WTC11 (cell line): ENCODE data around the gene HBEGF. TPM values are rescaled to one million over a fixed set of nuclear protein-coding genes. Genes with fewer than 3 reads are reported as not detected.

Source experiments
- ATAC-seq: fragments of 200-7000 bp; cut with Tn5 transposase; 2 replicates; pipeline ENCODE4 v1.10.0; 2021; ENCODE audit warnings: mild to moderate bottlenecking, moderate library complexity
- CTCF ChIA-PET: fragments of 300-600 bp; sonication (Branson Sonifier 250); formaldehyde crosslinking; loops from one replicate; lab custom pipeline; 2021; ENCODE audit warnings: antibody characterized with exemption; lab: Charles Lee
- POLR2A ChIA-PET: fragments of 350-600 bp; sonication (Branson Sonifier 250); formaldehyde crosslinking; loops from one replicate; lab custom pipeline; 2021; ENCODE audit warnings: antibody characterized with exemption; lab: Charles Lee
- DNase-seq: peaks from one replicate; pipeline ENCODE4 v3.0.0; 2021; ENCODE audit warnings: low spot score
- H3K27ac Mint-ChIP-seq: 2 replicates; pipeline ENCODE4 v1.8.0; 2021; ENCODE audit warnings: mixed read lengths
- H3K27me3 Mint-ChIP-seq: 2 replicates; pipeline ENCODE4 v1.8.0; 2021; ENCODE audit warnings: low read depth, mild to moderate bottlenecking, moderate library complexity, mixed read lengths
- H3K36me3 Mint-ChIP-seq: 2 replicates; pipeline ENCODE4 v1.8.0; 2021; ENCODE audit warnings: mixed read lengths
- H3K4me1 Mint-ChIP-seq: 2 replicates; pipeline ENCODE4 v1.8.0; 2022; ENCODE audit warnings: mixed read lengths
- H3K4me3 Mint-ChIP-seq: 2 replicates; pipeline ENCODE4 v1.8.0; 2021; ENCODE audit warnings: mild to moderate bottlenecking, moderate library complexity, mixed read lengths
- H3K9me3 Mint-ChIP-seq: 2 replicates; pipeline ENCODE4 v1.8.0; 2021; ENCODE audit warnings: mixed read lengths
- CBFB ChIP-seq: sonication (generic); formaldehyde crosslinking; IDR thresholded peaks from 2 replicates; pipeline ENCODE4 v1.8.1; 2022; ENCODE audit warnings: mild to moderate bottlenecking, low read depth, missing genetic modification reagents
- CDX4 ChIP-seq: fragments of 250-450 bp; sonication (Bioruptor Pico); IDR thresholded peaks from 2 replicates; pipeline ENCODE4 v1.9.0; 2021; ENCODE audit warnings: moderate library complexity, mild to moderate bottlenecking, inconsistent platforms, borderline replicate concordance
- ETV6 ChIP-seq: sonication (generic); formaldehyde crosslinking; IDR thresholded peaks from 2 replicates; pipeline ENCODE4 v1.8.1; 2022; ENCODE audit warnings: mild to moderate bottlenecking, missing genetic modification reagents
- FOXJ3 ChIP-seq: sonication (generic); formaldehyde crosslinking; IDR thresholded peaks from 2 replicates; pipeline ENCODE4 v1.9.0; 2021; ENCODE audit warnings: missing genetic modification reagents, mild to moderate bottlenecking, borderline replicate concordance
- FOXK1 ChIP-seq: sonication (generic); formaldehyde crosslinking; IDR thresholded peaks from 2 replicates; pipeline ENCODE4 v1.8.0; 2022; ENCODE audit warnings: mild to moderate bottlenecking, moderate library complexity, missing genetic modification reagents
- KAT7 ChIP-seq: sonication (generic); formaldehyde crosslinking; IDR thresholded peaks from 2 replicates; pipeline ENCODE4 v1.8.1; 2023; ENCODE audit warnings: missing genetic modification reagents, mild to moderate bottlenecking, borderline replicate concordance
- NFATC4 ChIP-seq: fragments of 250-450 bp; sonication (Bioruptor Pico); IDR thresholded peaks from 2 replicates; pipeline ENCODE4 v1.9.0; 2021; ENCODE audit warnings: mild to moderate bottlenecking
- NFE2L1 ChIP-seq: sonication (generic); formaldehyde crosslinking; IDR thresholded peaks from 2 replicates; pipeline ENCODE4 v1.8.1; 2023; ENCODE audit warnings: missing genetic modification reagents
- NFYB ChIP-seq: sonication (generic); formaldehyde crosslinking; conservative IDR thresholded peaks from 2 replicates; pipeline ENCODE4 v1.8.0; 2022; ENCODE audit warnings: low read depth, missing genetic modification reagents
- OVOL2 ChIP-seq: fragments of 250-450 bp; sonication (Bioruptor Pico); IDR thresholded peaks from 2 replicates; pipeline ENCODE4 v1.9.0; 2021; ENCODE audit warnings: mild to moderate bottlenecking, borderline replicate concordance
- RELA ChIP-seq: sonication (generic); formaldehyde crosslinking; IDR thresholded peaks from 2 replicates; pipeline ENCODE4 v1.8.1; 2022; ENCODE audit warnings: missing genetic modification reagents, mild to moderate bottlenecking, borderline replicate concordance
- SMAD4 ChIP-seq: sonication (generic); formaldehyde crosslinking; IDR thresholded peaks from 2 replicates; pipeline ENCODE4 v1.8.0; 2022; ENCODE audit warnings: mild to moderate bottlenecking, missing genetic modification reagents
- TCF7 ChIP-seq: sonication (generic); formaldehyde crosslinking; IDR thresholded peaks from 2 replicates; pipeline ENCODE4 v1.8.0; 2022; ENCODE audit warnings: mild to moderate bottlenecking, low read depth, missing genetic modification reagents, moderate library complexity
- TEAD1 ChIP-seq: sonication (generic); formaldehyde crosslinking; IDR thresholded peaks from 2 replicates; pipeline ENCODE4 v1.8.0; 2022; ENCODE audit warnings: mild to moderate bottlenecking, missing genetic modification reagents
- TEAD4 ChIP-seq: sonication (generic); formaldehyde crosslinking; IDR thresholded peaks from 2 replicates; pipeline ENCODE4 v1.8.0; 2022; ENCODE audit warnings: mild to moderate bottlenecking, missing genetic modification reagents
- ZNF121 ChIP-seq: sonication (generic); formaldehyde crosslinking; IDR thresholded peaks from 2 replicates; pipeline ENCODE4 v1.8.0; 2023; ENCODE audit warnings: missing genetic modification reagents
- ZNF232 ChIP-seq: sonication (generic); formaldehyde crosslinking; IDR thresholded peaks from 2 replicates; pipeline ENCODE4 v1.8.0; 2022; ENCODE audit warnings: mild to moderate bottlenecking, missing genetic modification reagents
- ZNF425 ChIP-seq: fragments of 250-450 bp; sonication (Bioruptor Pico); conservative IDR thresholded peaks from 2 replicates; pipeline ENCODE4 v1.9.0; 2021; ENCODE audit warnings: mild to moderate bottlenecking
- ZNF671 ChIP-seq: fragments of 250-450 bp; sonication (Bioruptor Pico); IDR thresholded peaks from 2 replicates; pipeline ENCODE4 v1.8.0; 2021; ENCODE audit warnings: mild to moderate bottlenecking
- total RNA-seq: library from RNA; stranded (reverse); gene quantifications from 3 replicates; pipeline ENCODE4 v1.2.3, GENCODE V29; 2021
- TF ChIP-seq, protein P1 (sequence below): sonication (generic); formaldehyde crosslinking; IDR thresholded peaks from 2 replicates; pipeline ENCODE4 v1.8.1; 2022; ENCODE audit warnings: low read depth, mild to moderate bottlenecking, moderate library complexity, missing genetic modification reagents, borderline replicate concordance
- TF ChIP-seq, protein P2 (sequence below): sonication (generic); formaldehyde crosslinking; IDR thresholded peaks from 2 replicates; pipeline ENCODE4 v1.8.1; 2023; ENCODE audit warnings: mild to moderate bottlenecking, missing genetic modification reagents
- TF ChIP-seq, protein P3 (sequence below): sonication (generic); formaldehyde crosslinking; IDR thresholded peaks from 2 replicates; pipeline ENCODE4 v1.8.1; 2023; ENCODE audit warnings: mild to moderate bottlenecking, missing genetic modification reagents
- TF ChIP-seq, protein P4 (sequence below): fragments of 200-600 bp; IDR thresholded peaks from 2 replicates; pipeline ENCODE4 v1.8.0; 2022; ENCODE audit warnings: antibody characterized with exemption

HBEGF gene
- total RNA-seq, 1 experiment from 2014 or later: 4.0 TPM

- TF ChIP-seq FOXK1 (CRISPR knock-in tag) (no peak), ZNF121 (CRISPR knock-in tag) (no peak), FOXJ3 (CRISPR knock-in tag) (no peak), ZNF425 (CRISPR knock-in tag) (no peak)
- TF ChIP-seq, protein P1, sequence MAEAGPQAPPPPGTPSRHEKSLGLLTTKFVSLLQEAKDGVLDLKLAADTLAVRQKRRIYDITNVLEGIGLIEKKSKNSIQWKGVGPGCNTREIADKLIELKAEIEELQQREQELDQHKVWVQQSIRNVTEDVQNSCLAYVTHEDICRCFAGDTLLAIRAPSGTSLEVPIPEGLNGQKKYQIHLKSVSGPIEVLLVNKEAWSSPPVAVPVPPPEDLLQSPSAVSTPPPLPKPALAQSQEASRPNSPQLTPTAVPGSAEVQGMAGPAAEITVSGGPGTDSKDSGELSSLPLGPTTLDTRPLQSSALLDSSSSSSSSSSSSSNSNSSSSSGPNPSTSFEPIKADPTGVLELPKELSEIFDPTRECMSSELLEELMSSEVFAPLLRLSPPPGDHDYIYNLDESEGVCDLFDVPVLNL (CRISPR knock-in tag): no peak
- TF ChIP-seq, all 79 proteins: peak for 0
Observed at GRCh38 chr5:140311011-140311467, 35.4 kb downstream of the HBEGF start (continued).

DNA sequence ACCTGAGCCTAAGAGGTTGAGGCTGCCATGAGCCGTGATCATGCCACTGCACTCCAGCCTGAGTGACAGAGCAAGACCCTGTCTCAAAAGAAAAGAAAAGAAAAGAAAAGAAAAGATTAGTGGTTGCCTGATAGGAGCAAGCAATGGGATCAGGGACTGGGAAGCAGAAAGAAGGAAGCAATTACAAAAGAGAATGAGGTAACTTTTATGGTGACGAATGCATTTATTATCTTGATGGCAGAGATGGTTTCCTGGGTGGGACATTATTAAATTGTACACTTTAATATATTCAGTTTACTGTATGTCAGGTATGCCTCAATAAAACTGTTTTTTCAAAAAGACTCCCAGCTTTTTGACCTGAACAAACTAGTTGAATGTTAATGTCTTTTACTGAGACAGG is 36.0 kb downstream of the HBEGF start:
- peaks cover 14% of the 10 kb centered on the region for H3K4me1 Mint-ChIP-seq
- ChIA-PET CTCF (interaction anchor here (1.4 to 2.6 kb wide), 2 partner anchors 36 to 42 kb away, joined by 6 to 23 read pairs; partner anchors contain the start of gene HBEGF), POLR2A (no interaction called here)
- no peaks in the 10 kb centered on the region for H3K36me3 Mint-ChIP-seq
- ATAC-seq: no peak
- TF ChIP-seq NFYB (CRISPR knock-in tag): no peak
- no peak for TF ChIP-seq ZNF671 (CRISPR knock-in tag)
- no peak for TF ChIP-seq CDX4 (CRISPR knock-in tag)
- TF ChIP-seq RELA (CRISPR knock-in tag): no peak
- no peak for TF ChIP-seq KAT7
- H3K27ac Mint-ChIP-seq: no peak overlapping the region
- no peaks in the 10 kb centered on the region for H3K9me3 Mint-ChIP-seq
- peaks cover 6% of the 10 kb centered on the region; the same call in 1 of the 2 replicates for H3K27me3 Mint-ChIP-seq
- no peak overlapping the region for H3K4me3 Mint-ChIP-seq
- no peak for DNase-seq

GRCh38 chr5:140309706-140310249 is 36.6 kb downstream of the HBEGF start:
- ChIA-PET POLR2A (no interaction called here), CTCF (interaction anchor here (1.1 kb wide), 1 partner anchor 65 kb away, joined by 5 read pairs; no protein-coding TSS in a partner anchor)
- no peak overlapping the region for H3K27ac Mint-ChIP-seq
- H3K27me3 Mint-ChIP-seq: peaks cover 6% of the 10 kb centered on the region; the same call in 1 of the 2 replicates
- H3K36me3 Mint-ChIP-seq: no peaks in the 10 kb centered on the region
- H3K4me3 Mint-ChIP-seq: no peak overlapping the region
- DNase-seq (no peak), ATAC-seq (no peak)
- peaks cover 14% of the 10 kb centered on the region for H3K4me1 Mint-ChIP-seq
- no peaks in the 10 kb centered on the region for H3K9me3 Mint-ChIP-seq
- TF ChIP-seq, protein P2, sequence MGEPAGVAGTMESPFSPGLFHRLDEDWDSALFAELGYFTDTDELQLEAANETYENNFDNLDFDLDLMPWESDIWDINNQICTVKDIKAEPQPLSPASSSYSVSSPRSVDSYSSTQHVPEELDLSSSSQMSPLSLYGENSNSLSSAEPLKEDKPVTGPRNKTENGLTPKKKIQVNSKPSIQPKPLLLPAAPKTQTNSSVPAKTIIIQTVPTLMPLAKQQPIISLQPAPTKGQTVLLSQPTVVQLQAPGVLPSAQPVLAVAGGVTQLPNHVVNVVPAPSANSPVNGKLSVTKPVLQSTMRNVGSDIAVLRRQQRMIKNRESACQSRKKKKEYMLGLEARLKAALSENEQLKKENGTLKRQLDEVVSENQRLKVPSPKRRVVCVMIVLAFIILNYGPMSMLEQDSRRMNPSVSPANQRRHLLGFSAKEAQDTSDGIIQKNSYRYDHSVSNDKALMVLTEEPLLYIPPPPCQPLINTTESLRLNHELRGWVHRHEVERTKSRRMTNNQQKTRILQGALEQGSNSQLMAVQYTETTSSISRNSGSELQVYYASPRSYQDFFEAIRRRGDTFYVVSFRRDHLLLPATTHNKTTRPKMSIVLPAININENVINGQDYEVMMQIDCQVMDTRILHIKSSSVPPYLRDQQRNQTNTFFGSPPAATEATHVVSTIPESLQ (CRISPR knock-in tag): no peak
- TF ChIP-seq ETV6 (CRISPR knock-in tag): no peak
- no peak for TF ChIP-seq TEAD1 (CRISPR knock-in tag)
- TF ChIP-seq, protein P1 (CRISPR knock-in tag): no peak
- TF ChIP-seq SMAD4 (CRISPR knock-in tag): no peak
- TF ChIP-seq TEAD4 (CRISPR knock-in tag): no peak
- no peak for TF ChIP-seq FOXJ3 (CRISPR knock-in tag)
- no peak for TF ChIP-seq TCF7 (CRISPR knock-in tag)
- TF ChIP-seq, protein P3, sequence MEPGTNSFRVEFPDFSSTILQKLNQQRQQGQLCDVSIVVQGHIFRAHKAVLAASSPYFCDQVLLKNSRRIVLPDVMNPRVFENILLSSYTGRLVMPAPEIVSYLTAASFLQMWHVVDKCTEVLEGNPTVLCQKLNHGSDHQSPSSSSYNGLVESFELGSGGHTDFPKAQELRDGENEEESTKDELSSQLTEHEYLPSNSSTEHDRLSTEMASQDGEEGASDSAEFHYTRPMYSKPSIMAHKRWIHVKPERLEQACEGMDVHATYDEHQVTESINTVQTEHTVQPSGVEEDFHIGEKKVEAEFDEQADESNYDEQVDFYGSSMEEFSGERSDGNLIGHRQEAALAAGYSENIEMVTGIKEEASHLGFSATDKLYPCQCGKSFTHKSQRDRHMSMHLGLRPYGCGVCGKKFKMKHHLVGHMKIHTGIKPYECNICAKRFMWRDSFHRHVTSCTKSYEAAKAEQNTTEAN: no peak
- TF ChIP-seq, protein P4, sequence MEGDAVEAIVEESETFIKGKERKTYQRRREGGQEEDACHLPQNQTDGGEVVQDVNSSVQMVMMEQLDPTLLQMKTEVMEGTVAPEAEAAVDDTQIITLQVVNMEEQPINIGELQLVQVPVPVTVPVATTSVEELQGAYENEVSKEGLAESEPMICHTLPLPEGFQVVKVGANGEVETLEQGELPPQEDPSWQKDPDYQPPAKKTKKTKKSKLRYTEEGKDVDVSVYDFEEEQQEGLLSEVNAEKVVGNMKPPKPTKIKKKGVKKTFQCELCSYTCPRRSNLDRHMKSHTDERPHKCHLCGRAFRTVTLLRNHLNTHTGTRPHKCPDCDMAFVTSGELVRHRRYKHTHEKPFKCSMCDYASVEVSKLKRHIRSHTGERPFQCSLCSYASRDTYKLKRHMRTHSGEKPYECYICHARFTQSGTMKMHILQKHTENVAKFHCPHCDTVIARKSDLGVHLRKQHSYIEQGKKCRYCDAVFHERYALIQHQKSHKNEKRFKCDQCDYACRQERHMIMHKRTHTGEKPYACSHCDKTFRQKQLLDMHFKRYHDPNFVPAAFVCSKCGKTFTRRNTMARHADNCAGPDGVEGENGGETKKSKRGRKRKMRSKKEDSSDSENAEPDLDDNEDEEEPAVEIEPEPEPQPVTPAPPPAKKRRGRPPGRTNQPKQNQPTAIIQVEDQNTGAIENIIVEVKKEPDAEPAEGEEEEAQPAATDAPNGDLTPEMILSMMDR: no peak
- TF ChIP-seq NFATC4: no peak
- TF ChIP-seq CBFB: no peak
- TF ChIP-seq ZNF232 (CRISPR knock-in tag): no peak
- no peak for TF ChIP-seq OVOL2 (CRISPR knock-in tag)
- TF ChIP-seq NFE2L1 (CRISPR knock-in tag): no peak
